Gastrocnemius medialis (tissue), 4 donors: ENCODE results near the gene SNAP47. TPM values are rescaled to one million over a fixed set of nuclear protein-coding genes. Genes with fewer than 3 reads are reported as not detected.

Experiments
- ATAC-seq, 2 donors: fragments of 150-250 bp; one replicate each; pipeline ENCODE4 v1.9.1; 2016
- DNase-seq, 2 donors: peaks; one replicate each; pipeline ENCODE4 v3.0.0-alpha.2; 2019
- H3K27ac ChIP-seq, 4 donors: fragments of 200-600 bp; sonication (generic); 1 replicate in 1 of 4; 2 replicates in 3 of 4; pipeline ENCODE4 v1.5.1; 2016 to 2018; ENCODE audit warnings: mild to moderate bottlenecking in 2 of 4, moderate library complexity in 1 of 4
- H3K27me3 ChIP-seq, 3 donors: fragments of 200-600 bp; sonication (generic) in 2 of 3; 1 replicate in 1 of 3; 2 replicates in 2 of 3; pipeline versions ENCODE4 v1.5.1 to v1.6.0; 2016 to 2019; ENCODE audit warnings: mild to moderate bottlenecking in 1 of 3, moderate library complexity in 1 of 3
- H3K36me3 ChIP-seq, 2 donors: fragments of 200-600 bp; sonication (generic) in 1 of 2; one replicate each; pipeline ENCODE4 v1.5.1; 2017 to 2018
- H3K4me1 ChIP-seq, 2 donors: fragments of 200-600 bp; sonication (generic) in 1 of 2; one replicate each; pipeline ENCODE4 v1.5.1; 2016 to 2017; ENCODE audit warnings: mild to moderate bottlenecking in 2 of 2
- H3K4me3 ChIP-seq, 4 donors: fragments of 200-600 bp; sonication (generic) in 3 of 4; 1 replicate in 1 of 4; 2 replicates in 3 of 4; pipeline ENCODE4 v1.5.1; 2016 to 2019; ENCODE audit warnings: mild to moderate bottlenecking in 2 of 4
- H3K9me3 ChIP-seq, 3 donors: fragments of 200-600 bp; sonication (generic) in 2 of 3; 1 replicate in 1 of 3; 2 replicates in 2 of 3; pipeline ENCODE4 v1.5.1; 2016 to 2019
- CTCF ChIP-seq, 5 experiments: fragments of 450-650 bp in 3 of 5; fragments of 200-600 bp in 2 of 5; sonication (generic) in 2 of 5; IDR thresholded peaks in 4 of 5; conservative IDR thresholded peaks in 1 of 5; 1 replicate in 4 of 5; 2 replicates in 1 of 5; pipeline ENCODE4 v1.5.1; 2016 to 2019; ENCODE audit warnings: antibody characterized with exemption in 5 of 5, mild to moderate bottlenecking in 3 of 5, moderate library complexity in 3 of 5
- POLR2A ChIP-seq, 2 donors: fragments of 450-650 bp; IDR thresholded peaks; one replicate each; pipeline ENCODE4 v1.6.1; 2017; ENCODE audit warnings: antibody characterized with exemption in 2 of 2, mild to moderate bottlenecking in 2 of 2, moderate library complexity in 2 of 2
- in situ Hi-C, 4 donors: fragments of 200-750 bp; cut with MboI; loops; one replicate each; pipeline versions ENCODE4 v1.15.0 to v1.8.0; 2017; ENCODE audit warnings: low sequenced_read_pairs in 4 of 4
- intact Hi-C: fragments of 100-400 bp; cut with DNase I; formaldehyde crosslinking; loops from one replicate; pipeline ENCODE4 v1.15.1; 2023; ENCODE audit warnings: low total_unique reads
- total RNA-seq, 4 donors: library from RNA; depleted of rRNA; stranded (reverse); fragments of >200 nt; gene quantifications; one replicate each; pipeline versions ENCODE4 v1.1.0 to v1.2.3, GENCODE V29; 2016

Gene SNAP47
- total RNA-seq, 4 donors from 2014 or later = 30.2 to 42.7 (median 37.9) TPM

- peaks cover 21 to 30% of the 10 kb centered on the region in 2 donors for H3K4me1 ChIP-seq
- intact Hi-C loops = loop anchor here (2.0 to 5.0 kb wide), 3 partner anchors 59 to 217 kb away; partner anchors contain the start of gene WNT9A
- no peak for ATAC-seq
- no peak for TF ChIP-seq CTCF (IDR thresholded peaks at IDR 0.05 in 4 of 5, conservative IDR thresholded peaks at IDR 0.05 in 1 of 5)
- no peak for TF ChIP-seq POLR2A (IDR thresholded peaks at IDR 0.05)
- H3K9me3 ChIP-seq = no peaks in the 10 kb centered on the region
- peak overlapping the region; percentile 79 to 86 (median 83) for H3K27ac ChIP-seq
- in situ Hi-C loops = no loop called here
- H3K36me3 ChIP-seq = peaks cover 0 to 27% of the 10 kb centered on the region in 2 donors
- DNase-seq = no peak
- peak overlapping the region; percentile 59 to 79 (median 62) for H3K4me3 ChIP-seq
- H3K27me3 ChIP-seq = no peaks in the 10 kb centered on the region
These were observed 5.9 kb upstream of the SNAP47 start for GRCh38 chr1:227729144-227729880.

- no peaks in the 10 kb centered on the region for H3K27me3 ChIP-seq
- DNase-seq = peak in 1 of 2 donors; percentile 41
- ATAC-seq = peak in 1 of 2 donors; percentile 24
- no peak for TF ChIP-seq POLR2A (IDR thresholded peaks at IDR 0.05)
- peak; percentile 50 to 80 (median 68) for TF ChIP-seq CTCF (IDR thresholded peaks at IDR 0.05 in 4 of 5, conservative IDR thresholded peaks at IDR 0.05 in 1 of 5)
- H3K27ac ChIP-seq = peak overlapping the region; percentile 20 to 86 (median 82)
- intact Hi-C loops (loop anchor here (1.0 to 5.0 kb wide), 4 partner anchors 24 to 217 kb away; partner anchors contain the start of gene WNT9A), in situ Hi-C loops (no loop called here)
- no peaks in the 10 kb centered on the region for H3K9me3 ChIP-seq
- peaks cover 24 to 32% of the 10 kb centered on the region in 2 donors for H3K4me1 ChIP-seq
- H3K36me3 ChIP-seq = peaks cover 0 to 27% of the 10 kb centered on the region in 2 donors
- no peak overlapping the region for H3K4me3 ChIP-seq
These were observed 5.2 kb upstream of the SNAP47 start for GRCh38 chr1:227729881-227730629.

- H3K27ac ChIP-seq = peak overlapping the region in 2 of 4 donors; percentile 79 to 86
- in situ Hi-C loops = no loop called here
- no peaks in the 10 kb centered on the region for H3K27me3 ChIP-seq
- DNase-seq = no peak
- peaks cover 0 to 27% of the 10 kb centered on the region in 2 donors for H3K36me3 ChIP-seq
- H3K4me1 ChIP-seq = peaks cover 24 to 32% of the 10 kb centered on the region in 2 donors
- no peak overlapping the region for H3K4me3 ChIP-seq
- H3K9me3 ChIP-seq = no peaks in the 10 kb centered on the region
- intact Hi-C loops = loop anchor here (1.0 kb wide), 1 partner anchor 24 kb away; no protein-coding TSS in a partner anchor
- TF ChIP-seq POLR2A (IDR thresholded peaks at IDR 0.05) (no peak), CTCF (IDR thresholded peaks at IDR 0.05 in 4 of 5, conservative IDR thresholded peaks at IDR 0.05 in 1 of 5) (peak in 1 of 5 experiments; percentile 2)
- no peak for ATAC-seq
These were observed 4.5 kb upstream of the SNAP47 start for GRCh38 chr1:227730630-227731151.

- no peak for DNase-seq
- Histone ChIP-seq H3K9me3 (no peaks in the 10 kb centered on the region), H3K27ac (no peak overlapping the region), H3K27me3 (no peaks in the 10 kb centered on the region), H3K4me1 (peaks cover 28 to 37% of the 10 kb centered on the region in 2 donors), H3K36me3 (peaks cover 0 to 27% of the 10 kb centered on the region in 2 donors), H3K4me3 (no peak overlapping the region)
- no peak for TF ChIP-seq CTCF (IDR thresholded peaks at IDR 0.05 in 4 of 5, conservative IDR thresholded peaks at IDR 0.05 in 1 of 5)
- TF ChIP-seq POLR2A (IDR thresholded peaks at IDR 0.05) = no peak
- in situ Hi-C loops (no loop called here), intact Hi-C loops (no loop called here)
- no peak for ATAC-seq
These were observed 4.0 kb upstream of the SNAP47 start for GRCh38 chr1:227731241-227731677.
